AG09309 (cell line): ENCODE results near the gene SGSM2.
A peak's percentile ranks its signal among the peaks of the same experiment; 100 is the strongest.

Experiments
- DNase-seq: peaks from one replicate; pipeline ENCODE4 v3.0.0-alpha.2; 2010; ENCODE audit warnings: low read depth
- H3K4me3 ChIP-seq: 2 replicates; pipeline ENCODE4 v1.5.1; 2011; ENCODE audit warnings: mild to moderate bottlenecking, low read depth, low read length, moderate library complexity; ENCODE audit not compliant: control insufficient read depth
- CTCF ChIP-seq: IDR thresholded peaks from 2 replicates; pipeline ENCODE4 v1.5.1; 2011; ENCODE audit warnings: mild to moderate bottlenecking, low read depth, low read length, inconsistent platforms; ENCODE audit not compliant: insufficient read depth, control insufficient read depth; ENCODE audit errors: missing control alignments

Gene SGSM2

GRCh38 chr17:2393174-2393953 lies 56.1 kb downstream of the SGSM2 start:
- peak; percentile 18 for DNase-seq
- peak overlapping the region; percentile 57 for H3K4me3 ChIP-seq
- TF ChIP-seq CTCF = no peak

- H3K4me3 ChIP-seq = no peak overlapping the region; the same call in 1 of the 2 replicates
- no peak for DNase-seq
- no peak for TF ChIP-seq CTCF
These were observed 56.9 kb downstream of the SGSM2 start for GRCh38 chr17:2393954-2394749.

- no peak overlapping the region for H3K4me3 ChIP-seq
- TF ChIP-seq CTCF = no peak
- DNase-seq = no peak
These were observed 57.5 kb downstream of the SGSM2 start for GRCh38 chr17:2394775-2395201.

GRCh38 chr17:2395258-2396181 lies 58.2 kb downstream of the SGSM2 start:
- DNase-seq = no peak
- no peak overlapping the region for H3K4me3 ChIP-seq
- TF ChIP-seq CTCF = no peak

- DNase-seq = no peak
- peak overlapping the region; percentile 32 for H3K4me3 ChIP-seq
- no peak for TF ChIP-seq CTCF
These were observed 58.9 kb downstream of the SGSM2 start for GRCh38 chr17:2396192-2396567.
